ENCODE results near the gene CKAP4. TPM values are rescaled to one million over a fixed set of nuclear protein-coding genes. Genes with fewer than 3 reads are reported as not detected.
A peak's percentile ranks its signal among the peaks of the same experiment; 100 is the strongest.

Gene CKAP4
- total and polyA plus RNA-seq, 2 experiments from 2014 or later = 151 to 258 TPM

DNA sequence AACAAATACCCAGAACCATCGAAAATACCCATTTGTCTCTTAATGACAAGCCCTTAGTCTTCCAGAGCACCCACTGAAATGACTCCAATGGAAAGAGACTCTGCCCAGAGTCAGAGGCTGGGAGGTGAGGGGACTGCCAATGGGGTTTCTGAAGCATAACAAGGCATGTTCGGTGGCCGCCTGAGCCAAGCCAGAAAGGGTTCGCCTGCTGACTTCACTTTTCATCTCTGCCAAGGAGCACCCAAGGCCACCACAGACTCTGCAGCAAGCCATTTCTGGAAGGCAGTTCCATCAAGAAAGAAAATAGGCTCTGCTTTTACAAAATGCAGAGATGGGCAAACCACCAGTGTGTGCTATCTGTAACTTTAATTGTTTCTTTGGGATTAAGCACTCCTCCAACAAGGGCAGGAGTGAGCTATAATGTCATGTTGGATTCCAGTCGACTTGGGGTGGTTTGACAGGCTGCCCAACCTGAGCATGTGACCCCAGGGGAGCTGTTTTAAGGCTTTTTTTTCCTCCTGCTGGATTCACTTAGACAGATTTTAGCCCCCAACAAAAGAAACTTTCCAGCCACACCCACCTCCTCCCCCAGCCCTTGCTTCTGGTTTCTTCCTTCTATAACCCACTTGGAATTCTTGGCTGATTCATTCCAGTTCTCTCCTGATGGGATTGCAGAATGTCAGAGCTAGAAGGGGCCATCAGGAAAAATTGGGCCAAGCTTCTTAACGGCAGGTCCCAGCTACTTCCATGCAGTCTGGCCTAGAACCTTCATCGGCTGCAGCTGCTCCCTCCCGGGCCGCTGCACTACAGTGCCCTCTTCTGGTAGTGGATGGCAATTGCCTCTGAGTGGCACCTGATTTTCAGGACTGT, 24.1 kb downstream of the CKAP4 start:
- WGBS (ENCODE audit: low lambda C conversion rate, missing lambda C conversion rate) = 44% methylated on average over 9 of the region's 9 CpGs
- Histone ChIP-seq H3K4me1 (ENCODE audit: insufficient read depth) (peaks cover 11% of the 10 kb centered on the region), H3K9me2 (replicated peaks; ENCODE audit: insufficient read depth) (no peaks in the 10 kb centered on the region), H3K4me3 (no peak overlapping the region), H3K79me2 (no peaks in the 10 kb centered on the region), H3K27ac (no peak overlapping the region), H3K27me3 (no peaks in the 10 kb centered on the region), H3K4me2 (no peak overlapping the region), H2AFZ (no peak overlapping the region), H4K20me1 (ENCODE audit: insufficient read depth, poor library complexity, severe bottlenecking) (no peaks in the 10 kb centered on the region), H3K9me3 (ENCODE audit: low read depth) (no peaks in the 10 kb centered on the region), H3K36me3 (replicated peaks; ENCODE audit: insufficient read depth, low read depth) (no peaks in the 10 kb centered on the region)
- TF ChIP-seq, protein P1, sequence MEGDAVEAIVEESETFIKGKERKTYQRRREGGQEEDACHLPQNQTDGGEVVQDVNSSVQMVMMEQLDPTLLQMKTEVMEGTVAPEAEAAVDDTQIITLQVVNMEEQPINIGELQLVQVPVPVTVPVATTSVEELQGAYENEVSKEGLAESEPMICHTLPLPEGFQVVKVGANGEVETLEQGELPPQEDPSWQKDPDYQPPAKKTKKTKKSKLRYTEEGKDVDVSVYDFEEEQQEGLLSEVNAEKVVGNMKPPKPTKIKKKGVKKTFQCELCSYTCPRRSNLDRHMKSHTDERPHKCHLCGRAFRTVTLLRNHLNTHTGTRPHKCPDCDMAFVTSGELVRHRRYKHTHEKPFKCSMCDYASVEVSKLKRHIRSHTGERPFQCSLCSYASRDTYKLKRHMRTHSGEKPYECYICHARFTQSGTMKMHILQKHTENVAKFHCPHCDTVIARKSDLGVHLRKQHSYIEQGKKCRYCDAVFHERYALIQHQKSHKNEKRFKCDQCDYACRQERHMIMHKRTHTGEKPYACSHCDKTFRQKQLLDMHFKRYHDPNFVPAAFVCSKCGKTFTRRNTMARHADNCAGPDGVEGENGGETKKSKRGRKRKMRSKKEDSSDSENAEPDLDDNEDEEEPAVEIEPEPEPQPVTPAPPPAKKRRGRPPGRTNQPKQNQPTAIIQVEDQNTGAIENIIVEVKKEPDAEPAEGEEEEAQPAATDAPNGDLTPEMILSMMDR (IDR thresholded peaks at IDR 0.05; ENCODE audit: poor library complexity) = peak; percentile 90
- no peak for TF ChIP-seq EZH2phosphoT487 (IDR thresholded peaks at IDR 0.05; ENCODE audit: low read depth, severe bottlenecking, unreplicated experiment)
- DNase-seq (ENCODE audit: low spot score) = peak; percentile 76

DNA sequence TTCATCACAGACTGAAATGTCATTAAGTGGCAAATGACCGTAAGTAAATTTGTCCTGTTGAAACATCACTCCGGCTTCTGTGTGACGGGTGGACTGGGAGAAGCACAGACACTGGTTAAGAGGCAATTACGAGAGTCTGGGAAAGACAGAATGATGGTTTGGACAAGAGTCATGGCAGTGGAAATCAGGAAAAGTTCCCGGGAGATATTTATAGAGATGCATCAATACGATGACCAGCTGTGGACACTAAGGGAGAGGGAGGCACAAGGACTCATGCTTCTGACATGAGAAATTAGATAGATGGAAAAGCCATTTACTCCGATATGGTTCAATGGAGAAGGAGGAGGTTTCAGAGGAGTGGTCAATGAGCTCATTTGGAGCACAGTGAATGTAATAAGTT, 27.3 kb downstream of the CKAP4 start:
- Histone ChIP-seq H3K27ac (no peak overlapping the region), H3K36me3 (replicated peaks; ENCODE audit: insufficient read depth, low read depth) (no peaks in the 10 kb centered on the region), H2AFZ (no peak overlapping the region), H4K20me1 (ENCODE audit: insufficient read depth, poor library complexity, severe bottlenecking) (no peaks in the 10 kb centered on the region), H3K4me3 (no peak overlapping the region), H3K79me2 (no peaks in the 10 kb centered on the region), H3K27me3 (no peaks in the 10 kb centered on the region), H3K4me2 (no peak overlapping the region), H3K9me3 (ENCODE audit: low read depth) (peaks cover 4% of the 10 kb centered on the region), H3K9me2 (replicated peaks; ENCODE audit: insufficient read depth) (no peaks in the 10 kb centered on the region), H3K4me1 (ENCODE audit: insufficient read depth) (no peaks in the 10 kb centered on the region)
- no peak for DNase-seq (ENCODE audit: low spot score)
- WGBS (ENCODE audit: low lambda C conversion rate, missing lambda C conversion rate) = 90% methylated on average over 7 of the region's 7 CpGs
- TF ChIP-seq, protein P1 (IDR thresholded peaks at IDR 0.05; ENCODE audit: poor library complexity) = no peak
- TF ChIP-seq EZH2phosphoT487 (IDR thresholded peaks at IDR 0.05; ENCODE audit: low read depth, severe bottlenecking, unreplicated experiment) (no peak), EZH2 (IDR thresholded peaks at IDR 0.05; ENCODE audit: borderline replicate concordance) (no peak)

DNA sequence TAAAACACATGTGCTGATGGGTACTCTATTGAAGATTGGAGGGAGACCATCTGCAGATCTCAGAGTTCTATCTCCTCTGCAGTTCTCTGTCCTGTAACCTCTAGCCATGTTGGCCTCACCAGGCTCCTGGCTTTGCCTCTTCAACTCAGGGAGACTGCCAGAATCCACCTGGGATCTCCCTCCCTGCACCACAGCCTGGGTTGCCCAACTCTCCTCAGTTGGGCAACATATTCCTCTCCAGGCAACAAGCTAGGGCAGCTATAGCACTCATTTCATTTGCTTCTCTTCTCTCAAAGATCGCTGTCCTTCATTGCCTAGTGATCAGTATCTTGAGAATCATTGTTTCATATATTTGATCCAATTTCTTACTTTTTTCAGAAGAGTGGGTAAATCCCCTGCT, 28.8 kb downstream of the CKAP4 start:
- peaks cover 4% of the 10 kb centered on the region for H3K9me3 ChIP-seq (ENCODE audit: low read depth)
- no peaks in the 10 kb centered on the region for H3K9me2 ChIP-seq (replicated peaks; ENCODE audit: insufficient read depth)
- no peaks in the 10 kb centered on the region for H3K36me3 ChIP-seq (replicated peaks; ENCODE audit: insufficient read depth, low read depth)
- H3K79me2 ChIP-seq = no peaks in the 10 kb centered on the region
- no peaks in the 10 kb centered on the region for H3K4me1 ChIP-seq (ENCODE audit: insufficient read depth)
- WGBS (ENCODE audit: low lambda C conversion rate, missing lambda C conversion rate) = 94% methylated on average over 1 of the region's 1 CpG
- no peak for DNase-seq (ENCODE audit: low spot score)
- TF ChIP-seq, protein P1 (IDR thresholded peaks at IDR 0.05; ENCODE audit: poor library complexity) = no peak
- TF ChIP-seq EZH2 (IDR thresholded peaks at IDR 0.05; ENCODE audit: borderline replicate concordance) (no peak), EZH2phosphoT487 (IDR thresholded peaks at IDR 0.05; ENCODE audit: low read depth, severe bottlenecking, unreplicated experiment) (no peak)
- H3K27ac ChIP-seq = no peak overlapping the region
- no peak overlapping the region for H3K4me2 ChIP-seq
- no peaks in the 10 kb centered on the region for H3K27me3 ChIP-seq
- no peaks in the 10 kb centered on the region for H4K20me1 ChIP-seq (ENCODE audit: insufficient read depth, poor library complexity, severe bottlenecking)
- no peak overlapping the region for H2AFZ ChIP-seq
- no peak overlapping the region for H3K4me3 ChIP-seq

Data from hepatocyte (in vitro differentiated cells).